ENCODE data around the gene TP53I13. TPM values are rescaled to one million over a fixed set of nuclear protein-coding genes. Genes with fewer than 3 reads are reported as not detected.

The TP53I13 gene
- total RNA-seq, 1 experiment from 2014 or later, result 33.3 TPM

DNA sequence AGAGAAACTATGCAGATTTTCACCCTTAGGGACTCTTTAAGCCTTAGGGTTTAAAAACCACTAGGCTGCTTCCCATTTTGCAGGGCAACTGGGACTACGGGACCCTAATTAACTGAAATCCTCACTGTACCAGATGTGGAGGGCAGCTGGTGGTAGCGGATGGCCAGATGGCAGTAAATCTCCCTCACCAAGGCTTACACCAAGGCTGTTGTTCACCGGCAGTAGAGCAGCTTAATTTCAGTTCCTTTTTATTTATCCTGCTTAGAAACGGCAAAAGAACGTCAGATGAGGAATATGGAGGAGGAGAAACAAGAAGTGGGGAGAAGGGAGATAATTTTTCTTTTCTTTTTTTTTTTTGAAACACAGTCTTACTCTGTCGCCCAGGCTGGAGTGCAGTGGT, 8.2 kb upstream of the TP53I13 start:
- ChIA-PET RAD21 (ENCODE audit: low non-redundant PET in 1 of 2, low total read pairs in 2 of 2, uncharacterized antibody in 2 of 2, unreplicated experiment in 2 of 2) (no interaction called here), POLR2A (no interaction called here), CTCF (no interaction called here)
- H3K4me3 ChIP-seq (replicated peaks in 1 of 2; ENCODE audit: low read depth in 1 of 2, low read length in 2 of 2), result no peak overlapping the region
- no peak for ATAC-seq
- H2AFZ ChIP-seq (ENCODE audit: low read depth, low read length, poor library complexity, severe bottlenecking), result no peak overlapping the region
- no peak overlapping the region for H3K9ac ChIP-seq (ENCODE audit: low read length)
- H3K9me3 ChIP-seq (ENCODE audit: control insufficient read depth in 1 of 2, insufficient read depth in 1 of 2, low read depth in 1 of 2, low read length in 2 of 2), result no peaks in the 10 kb centered on the region
- DNase-seq (ENCODE audit: low read depth, low spot score), result no peak
- no peak overlapping the region for H3K4me2 ChIP-seq (ENCODE audit: low read length)
- H3K27ac ChIP-seq (ENCODE audit: low read depth, low read length), result no peak overlapping the region
- peaks cover 3 to 4% of the 10 kb centered on the region in 2 experiments; a peak in 1 of 4 replicates for H3K36me3 ChIP-seq (ENCODE audit: control insufficient read depth in 1 of 2, insufficient read depth in 2 of 2, low read length in 2 of 2)
- H4K20me1 ChIP-seq (ENCODE audit: insufficient read depth), result no peaks in the 10 kb centered on the region
- intact Hi-C loops (cut with micrococcal nuclease), result no loop called here
- no peak for TF ChIP-seq EZH2 (IDR thresholded peaks at IDR 0.05)
- no peak for TF ChIP-seq EGR1 (IDR thresholded peaks at IDR 0.05; ENCODE audit: low read depth)
- TF ChIP-seq POLR2AphosphoS5 (IDR thresholded peaks at IDR 0.05; ENCODE audit: low read depth, low read length), result no peak
- no peak for TF ChIP-seq SIN3A (IDR thresholded peaks at IDR 0.05; ENCODE audit: low read depth)
- no peak for TF ChIP-seq TCF7L2 (IDR thresholded peaks at IDR 0.05; ENCODE audit: borderline replicate concordance, extremely low read depth, insufficient read depth, insufficient read length)
- TF ChIP-seq SP1 (IDR thresholded peaks at IDR 0.05; ENCODE audit: low read depth), result no peak
- no peak for TF ChIP-seq CEBPB (IDR thresholded peaks at IDR 0.05; ENCODE audit: low read depth)
- TF ChIP-seq YY1 (IDR thresholded peaks at IDR 0.05; ENCODE audit: extremely low read depth, insufficient replicate concordance, low read depth, low read length), result no peak
- peaks cover 1 to 7% of the 10 kb centered on the region in 2 experiments for H3K4me1 ChIP-seq (ENCODE audit: control insufficient read depth in 1 of 2, insufficient read depth in 2 of 2, low read length in 2 of 2)
- H3K27me3 ChIP-seq (ENCODE audit: insufficient read depth, low read length), result no peaks in the 10 kb centered on the region
- H3K9me2 ChIP-seq (ENCODE audit: insufficient read depth), result no peaks in the 10 kb centered on the region
- 0 out of 2 replicates have a peak, but pooled peaks cover 4% of the 10 kb centered on the region for H3K79me2 ChIP-seq (ENCODE audit: insufficient read depth, low read length)
- BruUV-seq (replicated peaks), result no TSS peak

DNA sequence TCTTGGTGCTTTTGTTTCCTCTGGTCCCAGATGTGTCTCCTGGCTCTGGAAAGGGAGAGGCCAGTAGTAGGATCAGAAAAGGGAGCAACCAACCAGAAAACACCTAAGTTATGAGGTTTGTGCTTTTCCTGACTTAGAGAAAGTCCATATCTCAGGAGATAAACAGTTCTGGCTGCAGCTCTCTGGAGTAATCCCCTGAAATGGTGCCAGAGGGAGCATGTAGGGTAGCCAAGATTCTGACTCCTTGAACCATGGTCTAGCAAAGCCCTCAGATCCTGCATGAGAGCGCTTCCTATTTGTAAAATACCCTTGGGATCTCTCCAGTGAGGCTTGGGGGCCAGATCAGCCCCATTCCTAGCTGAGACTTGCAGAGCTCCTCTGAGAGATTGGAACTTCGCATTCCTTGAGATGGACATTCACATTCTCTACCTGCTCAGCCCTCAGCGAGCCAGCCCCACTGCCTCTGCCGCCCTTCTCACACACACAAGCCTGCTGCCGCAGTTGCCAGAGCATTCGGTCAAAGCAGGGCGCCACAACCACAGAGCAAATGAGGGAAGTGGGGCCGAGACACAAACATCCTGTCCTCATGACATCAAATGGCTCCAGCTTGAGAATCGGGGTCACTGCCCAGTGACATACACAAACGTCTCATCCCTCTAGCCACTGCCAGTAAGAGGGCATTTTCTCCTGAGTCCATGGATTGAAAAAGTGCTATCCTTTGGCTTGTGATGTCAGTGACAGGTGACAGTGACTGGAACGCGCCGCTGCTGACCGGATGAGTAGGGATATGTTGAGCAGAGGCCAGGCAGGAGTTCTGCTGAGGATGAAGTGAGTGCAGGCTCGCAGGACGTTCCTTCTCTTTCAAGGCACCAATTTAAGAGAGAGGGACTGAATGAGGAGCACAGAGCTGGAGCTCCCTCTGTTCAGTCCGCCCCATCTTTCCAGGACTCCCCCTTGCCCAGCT, 6.7 kb upstream of the TP53I13 start:
- Histone ChIP-seq H3K79me2 (ENCODE audit: insufficient read depth, low read length) (peaks cover 10% of the 10 kb centered on the region; the same call in 1 of the 2 replicates), H3K27me3 (ENCODE audit: insufficient read depth, low read length) (no peaks in the 10 kb centered on the region), H2AFZ (ENCODE audit: low read depth, low read length, poor library complexity, severe bottlenecking) (no peak overlapping the region), H3K4me3 (replicated peaks in 1 of 2; ENCODE audit: low read depth in 1 of 2, low read length in 2 of 2) (no peak overlapping the region), H3K9me3 (ENCODE audit: control insufficient read depth in 1 of 2, insufficient read depth in 1 of 2, low read depth in 1 of 2, low read length in 2 of 2) (no peaks in the 10 kb centered on the region), H3K27ac (ENCODE audit: low read depth, low read length) (no peak overlapping the region), H3K36me3 (ENCODE audit: control insufficient read depth in 1 of 2, insufficient read depth in 2 of 2, low read length in 2 of 2) (peaks cover 3 to 4% of the 10 kb centered on the region in 2 experiments; a peak in 1 of 4 replicates), H3K4me2 (ENCODE audit: low read length) (no peak overlapping the region), H3K9me2 (ENCODE audit: insufficient read depth) (no peaks in the 10 kb centered on the region), H3K9ac (ENCODE audit: low read length) (no peak overlapping the region), H4K20me1 (ENCODE audit: insufficient read depth) (no peaks in the 10 kb centered on the region), H3K4me1 (ENCODE audit: control insufficient read depth in 1 of 2, insufficient read depth in 2 of 2, low read length in 2 of 2) (peaks cover 7 to 10% of the 10 kb centered on the region in 2 experiments)
- no peak for ATAC-seq
- TF ChIP-seq SIN3A (IDR thresholded peaks at IDR 0.05; ENCODE audit: low read depth) (no peak), EGR1 (IDR thresholded peaks at IDR 0.05; ENCODE audit: low read depth) (no peak), TCF7L2 (IDR thresholded peaks at IDR 0.05; ENCODE audit: borderline replicate concordance, extremely low read depth, insufficient read depth, insufficient read length) (no peak), POLR2A (IDR thresholded peaks at IDR 0.05; ENCODE audit: borderline replicate concordance, extremely low read depth, insufficient read depth, insufficient read length) (no peak), CEBPB (IDR thresholded peaks at IDR 0.05; ENCODE audit: low read depth) (no peak), ZNF274 (IDR thresholded peaks at IDR 0.05; ENCODE audit: low read depth, low read length) (no peak), EZH2 (IDR thresholded peaks at IDR 0.05) (no peak), JUND (IDR thresholded peaks at IDR 0.05) (no peak), CBX3 (IDR thresholded peaks at IDR 0.05; ENCODE audit: low read depth) (no peak), POLR2AphosphoS5 (IDR thresholded peaks at IDR 0.05; ENCODE audit: low read depth, low read length) (no peak), SP1 (IDR thresholded peaks at IDR 0.05; ENCODE audit: low read depth) (no peak)
- TF ChIP-seq, protein P1, sequence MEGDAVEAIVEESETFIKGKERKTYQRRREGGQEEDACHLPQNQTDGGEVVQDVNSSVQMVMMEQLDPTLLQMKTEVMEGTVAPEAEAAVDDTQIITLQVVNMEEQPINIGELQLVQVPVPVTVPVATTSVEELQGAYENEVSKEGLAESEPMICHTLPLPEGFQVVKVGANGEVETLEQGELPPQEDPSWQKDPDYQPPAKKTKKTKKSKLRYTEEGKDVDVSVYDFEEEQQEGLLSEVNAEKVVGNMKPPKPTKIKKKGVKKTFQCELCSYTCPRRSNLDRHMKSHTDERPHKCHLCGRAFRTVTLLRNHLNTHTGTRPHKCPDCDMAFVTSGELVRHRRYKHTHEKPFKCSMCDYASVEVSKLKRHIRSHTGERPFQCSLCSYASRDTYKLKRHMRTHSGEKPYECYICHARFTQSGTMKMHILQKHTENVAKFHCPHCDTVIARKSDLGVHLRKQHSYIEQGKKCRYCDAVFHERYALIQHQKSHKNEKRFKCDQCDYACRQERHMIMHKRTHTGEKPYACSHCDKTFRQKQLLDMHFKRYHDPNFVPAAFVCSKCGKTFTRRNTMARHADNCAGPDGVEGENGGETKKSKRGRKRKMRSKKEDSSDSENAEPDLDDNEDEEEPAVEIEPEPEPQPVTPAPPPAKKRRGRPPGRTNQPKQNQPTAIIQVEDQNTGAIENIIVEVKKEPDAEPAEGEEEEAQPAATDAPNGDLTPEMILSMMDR (IDR thresholded peaks at IDR 0.05 in 2 of 3, conservative IDR thresholded peaks at IDR 0.05 in 1 of 3; ENCODE audit: borderline replicate concordance in 1 of 3, insufficient read depth in 1 of 3, low read depth in 2 of 3, low read length in 2 of 3), result no peak
- TF ChIP-seq, protein P2, sequence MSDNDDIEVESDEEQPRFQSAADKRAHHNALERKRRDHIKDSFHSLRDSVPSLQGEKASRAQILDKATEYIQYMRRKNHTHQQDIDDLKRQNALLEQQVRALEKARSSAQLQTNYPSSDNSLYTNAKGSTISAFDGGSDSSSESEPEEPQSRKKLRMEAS (IDR thresholded peaks at IDR 0.05), result no peak
- BruUV-seq (replicated peaks), result no TSS peak
- intact Hi-C loops (cut with micrococcal nuclease), result no loop called here
- ChIA-PET POLR2A (no interaction called here), RAD21 (ENCODE audit: low non-redundant PET in 1 of 2, low total read pairs in 2 of 2, uncharacterized antibody in 2 of 2, unreplicated experiment in 2 of 2) (interaction anchor here in 1 of 2 experiments (0.6 kb wide), 1 partner anchor 52 kb away, joined by 4 read pairs; no protein-coding TSS in a partner anchor), CTCF (no interaction called here)
- DNase-seq (ENCODE audit: low read depth, low spot score), result no peak

Data from HCT116 (cell line).